GM06990 (cell line): ENCODE measurements around the gene TMPRSS3.

Source experiments
- DNase-seq: peaks from one replicate; pipeline ENCODE4 v3.0.0-alpha.2; 2011; ENCODE audit not compliant: insufficient read length; ENCODE audit errors: extremely low read depth
- H3K27me3 ChIP-seq: replicated peaks from 2 replicates; pipeline ENCODE4 v1.6.0; 2011; ENCODE audit warnings: low read length; ENCODE audit not compliant: control insufficient read depth, insufficient read depth
- H3K36me3 ChIP-seq: 2 replicates; pipeline ENCODE4 v1.5.1; 2011; ENCODE audit warnings: low read length; ENCODE audit not compliant: control insufficient read depth, insufficient read depth
- H3K4me3 ChIP-seq: replicated peaks from 2 replicates; pipeline ENCODE4 v1.5.1; 2011; ENCODE audit warnings: low read depth, mild to moderate bottlenecking, control low read depth, low read length
- TF ChIP-seq, protein P1 (sequence below): IDR thresholded peaks from 2 replicates; pipeline ENCODE4 v1.5.1; 2011; ENCODE audit warnings: low read length, control low read depth, mild to moderate bottlenecking, inconsistent platforms; ENCODE audit not compliant: insufficient read depth, poor library complexity, severe bottlenecking

The TMPRSS3 gene

DNA sequence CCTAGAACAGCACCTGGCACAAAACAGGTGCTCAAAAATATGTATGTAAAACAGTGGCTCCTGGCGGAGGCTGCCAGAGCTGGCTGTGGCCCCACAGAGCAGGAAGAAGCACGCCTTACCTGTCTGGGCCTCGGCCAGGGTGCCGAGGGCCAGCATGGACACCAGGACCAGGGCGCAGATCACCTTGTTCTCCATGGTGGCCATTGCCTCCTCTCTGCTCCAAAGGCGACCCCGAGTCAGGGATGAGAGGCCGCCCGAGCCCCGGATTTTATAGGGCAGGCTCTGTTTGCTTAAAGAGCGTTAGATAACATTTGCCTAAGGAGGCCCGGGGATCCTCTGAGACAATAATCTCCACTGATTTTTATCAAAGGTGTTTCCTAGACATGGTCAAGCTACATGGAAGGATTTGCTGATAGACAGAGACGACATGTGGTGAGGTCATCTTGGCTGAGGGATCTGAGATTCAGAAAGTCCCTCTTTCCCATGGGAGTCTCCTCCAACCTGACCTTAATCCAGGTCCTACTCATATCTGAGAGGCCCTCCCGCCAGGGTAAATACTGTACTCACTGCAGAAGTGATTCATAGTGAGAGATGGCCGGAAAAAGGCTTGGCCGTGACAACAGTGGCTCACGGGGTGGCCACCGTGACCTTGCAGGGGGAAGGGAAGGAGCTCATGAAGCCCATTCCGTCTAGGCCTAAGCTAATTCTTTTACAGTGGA is 29.4 kb downstream of the TMPRSS3 start, which contains the start of gene TFF1:
Gene TFF1, minus strand, starts transcription at position 244 of the 719 bp plus-strand sequence. Its CDS starts 40 bp downstream, at position 204.
- no peak within 1 kb of the TSS for H3K4me3 ChIP-seq
- no peak for DNase-seq
- no peaks in the 10 kb centered on the region for H3K36me3 ChIP-seq
- TF ChIP-seq, protein P1, sequence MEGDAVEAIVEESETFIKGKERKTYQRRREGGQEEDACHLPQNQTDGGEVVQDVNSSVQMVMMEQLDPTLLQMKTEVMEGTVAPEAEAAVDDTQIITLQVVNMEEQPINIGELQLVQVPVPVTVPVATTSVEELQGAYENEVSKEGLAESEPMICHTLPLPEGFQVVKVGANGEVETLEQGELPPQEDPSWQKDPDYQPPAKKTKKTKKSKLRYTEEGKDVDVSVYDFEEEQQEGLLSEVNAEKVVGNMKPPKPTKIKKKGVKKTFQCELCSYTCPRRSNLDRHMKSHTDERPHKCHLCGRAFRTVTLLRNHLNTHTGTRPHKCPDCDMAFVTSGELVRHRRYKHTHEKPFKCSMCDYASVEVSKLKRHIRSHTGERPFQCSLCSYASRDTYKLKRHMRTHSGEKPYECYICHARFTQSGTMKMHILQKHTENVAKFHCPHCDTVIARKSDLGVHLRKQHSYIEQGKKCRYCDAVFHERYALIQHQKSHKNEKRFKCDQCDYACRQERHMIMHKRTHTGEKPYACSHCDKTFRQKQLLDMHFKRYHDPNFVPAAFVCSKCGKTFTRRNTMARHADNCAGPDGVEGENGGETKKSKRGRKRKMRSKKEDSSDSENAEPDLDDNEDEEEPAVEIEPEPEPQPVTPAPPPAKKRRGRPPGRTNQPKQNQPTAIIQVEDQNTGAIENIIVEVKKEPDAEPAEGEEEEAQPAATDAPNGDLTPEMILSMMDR: no peak
- H3K27me3 ChIP-seq: no peaks in the 10 kb centered on the region

DNA sequence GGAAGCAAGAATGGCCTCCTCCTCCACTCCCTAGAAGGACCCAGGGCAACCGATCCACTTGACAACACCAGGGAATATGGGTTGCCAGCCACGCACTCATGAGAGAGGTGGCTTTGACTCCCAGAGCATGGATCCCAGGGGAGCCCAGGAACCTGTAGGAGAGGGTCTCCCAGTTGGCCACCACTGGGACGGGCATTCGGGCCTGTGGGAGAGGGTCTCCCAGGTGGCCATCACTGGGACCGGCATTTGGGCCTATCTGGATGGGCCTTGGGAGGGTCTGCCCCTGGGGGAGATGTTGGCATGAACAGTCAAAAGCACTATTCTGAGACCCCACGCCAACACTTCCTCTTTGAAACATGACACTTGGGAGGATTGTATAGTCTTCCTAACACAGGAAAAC is 30.1 kb downstream of the TMPRSS3 start:
- Histone ChIP-seq H3K27me3 (no peaks in the 10 kb centered on the region; the same call in 1 of the 2 replicates), H3K4me3 (no peak overlapping the region), H3K36me3 (no peaks in the 10 kb centered on the region)
- DNase-seq: no peak
- TF ChIP-seq, protein P1: no peak

DNA sequence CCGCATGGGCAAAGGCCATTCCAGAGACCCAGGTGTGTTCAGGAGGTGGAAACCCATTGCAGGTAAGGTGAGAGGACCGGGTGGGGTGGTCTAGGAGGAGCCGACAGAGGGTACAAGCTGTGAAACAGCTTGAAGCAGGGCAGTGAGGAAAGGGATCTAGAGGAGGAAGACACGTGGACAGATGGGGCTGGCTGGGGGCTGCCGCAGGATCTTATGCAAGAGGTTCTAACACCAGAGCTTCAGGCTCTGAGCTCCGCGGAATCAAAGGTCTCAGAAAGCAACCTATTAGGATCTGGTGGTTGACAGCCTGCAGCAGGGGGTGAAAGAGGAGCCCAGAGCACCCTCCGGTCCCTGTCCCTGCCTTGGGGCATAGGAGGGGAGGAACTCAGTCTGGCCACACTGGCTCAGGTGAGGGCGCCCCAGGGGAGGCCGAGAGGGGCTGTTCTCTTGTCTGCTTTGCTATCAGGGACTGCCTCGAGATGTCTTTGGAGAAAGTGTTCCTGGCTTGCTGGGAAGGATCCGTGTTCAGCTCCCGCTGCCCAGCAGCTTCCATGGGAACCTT is 31.5 kb downstream of the TMPRSS3 start:
- no peak for DNase-seq

DNA sequence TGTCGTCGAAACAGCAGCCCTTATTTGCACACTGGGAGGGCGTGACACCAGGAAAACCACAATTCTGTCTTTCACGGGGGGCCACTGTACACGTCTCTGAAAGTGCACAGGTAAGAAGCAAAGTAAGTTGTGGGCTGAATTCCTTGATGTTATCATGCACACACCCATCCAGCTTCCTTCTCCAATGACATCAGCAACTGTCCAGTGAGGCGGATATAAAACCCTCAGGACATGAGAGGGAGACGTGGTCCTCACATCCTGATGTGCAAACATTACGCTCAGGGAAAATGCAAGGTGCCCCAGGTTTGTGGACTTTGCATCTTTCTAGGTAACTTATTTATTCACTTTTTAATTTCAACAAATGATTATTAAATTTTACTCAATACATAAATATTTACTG is 32.5 kb downstream of the TMPRSS3 start:
- Histone ChIP-seq H3K4me3 (no peak overlapping the region), H3K36me3 (no peaks in the 10 kb centered on the region), H3K27me3 (no peaks in the 10 kb centered on the region; the same call in 1 of the 2 replicates)
- TF ChIP-seq, protein P1: no peak
- DNase-seq: no peak

More for the DNA sequence above, 31.5 kb downstream of the TMPRSS3 start:
- Histone ChIP-seq H3K27me3 (no peaks in the 10 kb centered on the region; the same call in 1 of the 2 replicates), H3K36me3 (no peaks in the 10 kb centered on the region), H3K4me3 (no peak overlapping the region)
- TF ChIP-seq, protein P1: no peak

DNA sequence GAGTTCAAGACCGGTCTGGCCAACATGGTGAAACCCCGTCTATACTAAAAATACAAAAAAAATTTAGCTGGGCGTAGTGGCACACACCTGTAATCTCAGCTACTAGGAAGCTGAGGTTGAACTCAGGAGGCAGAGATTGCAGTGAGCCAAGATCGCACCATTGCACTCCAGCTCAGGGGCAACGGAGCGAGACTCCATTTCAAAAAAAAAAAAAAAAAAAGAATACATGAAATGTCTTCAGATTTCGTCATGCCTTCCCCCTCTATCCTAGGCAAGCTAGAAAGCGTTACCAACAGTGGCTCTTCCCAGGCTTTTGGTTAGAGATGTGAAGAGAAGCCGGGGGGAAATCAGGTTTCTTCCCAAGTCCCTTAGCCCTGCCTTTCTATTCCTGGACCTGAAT is 33.2 kb downstream of the TMPRSS3 start:
- no peak for DNase-seq
- TF ChIP-seq, protein P1: no peak
- H3K27me3 ChIP-seq: no peaks in the 10 kb centered on the region; the same call in 1 of the 2 replicates

DNA sequence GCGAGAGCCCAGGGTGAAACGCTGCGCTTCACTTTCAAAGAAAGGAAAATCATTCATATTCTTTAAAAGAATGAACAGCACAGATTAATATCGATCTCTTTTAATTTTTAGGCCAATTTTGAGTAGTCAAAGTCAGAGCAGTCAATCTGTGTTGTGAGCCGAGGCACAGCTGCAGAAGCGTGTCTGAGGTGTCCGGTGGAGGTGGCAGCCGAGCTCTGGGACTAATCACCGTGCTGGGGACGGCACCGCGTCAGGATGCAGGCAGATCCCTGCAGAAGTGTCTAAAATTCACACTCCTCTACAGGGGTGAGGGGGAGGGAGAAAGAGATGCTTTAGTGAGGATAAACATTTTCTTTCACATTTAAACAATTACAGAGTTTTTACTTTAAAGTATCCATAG is 33.7 kb downstream of the TMPRSS3 start:
- Histone ChIP-seq H3K4me3 (no peak overlapping the region), H3K36me3 (no peaks in the 10 kb centered on the region), H3K27me3 (no peaks in the 10 kb centered on the region; the same call in 1 of the 2 replicates)
- no peak for DNase-seq
- TF ChIP-seq, protein P1: no peak

More for the DNA sequence above, 33.2 kb downstream of the TMPRSS3 start:
- Histone ChIP-seq H3K4me3 (no peak overlapping the region), H3K36me3 (no peaks in the 10 kb centered on the region)
